Breast epithelium (tissue), 3 donors: ENCODE results near the gene ANXA6.

Experiments used
- CTCF ChIP-seq, 3 donors: fragments of 450-650 bp; IDR thresholded peaks; one replicate each; pipeline ENCODE4 v1.5.1; 2016 to 2017; ENCODE audit warnings: antibody characterized with exemption in 3 of 3, mild to moderate bottlenecking in 3 of 3, moderate library complexity in 3 of 3
- POLR2A ChIP-seq: fragments of 450-650 bp; IDR thresholded peaks from one replicate; pipeline ENCODE4 v1.6.1; 2016; ENCODE audit warnings: antibody characterized with exemption, mild to moderate bottlenecking, moderate library complexity
- POLR2AphosphoS5 ChIP-seq, 3 donors: sonication (generic); formaldehyde crosslinking; IDR thresholded peaks; one replicate each; pipeline ENCODE4 v1.6.1; 2017; ENCODE audit warnings: antibody characterized with exemption in 3 of 3

GRCh38 chr5:151134228-151134627, 23.4 kb downstream of the ANXA6 start:
- TF ChIP-seq POLR2A: no peak
- peak in 1 of 3 donors; percentile 24 for TF ChIP-seq CTCF (IDR thresholded peaks at IDR 0.05)
- TF ChIP-seq POLR2AphosphoS5 (IDR thresholded peaks at IDR 0.05): peak in 2 of 3 donors; percentile 30 to 80
